Colonic mucosa (tissue), 4 donors: ENCODE results near the gene PANK2. TPM values are rescaled to one million over a fixed set of nuclear protein-coding genes. Genes with fewer than 3 reads are reported as not detected.

ENCODE experiments used
- DNase-seq: peaks from one replicate; pipeline ENCODE4 v3.0.0-alpha.2; 2020
- H3K27ac ChIP-seq: fragments of 200-600 bp; one replicate; pipeline ENCODE4 v1.8.0; 2021
- H3K27me3 ChIP-seq: fragments of 200-600 bp; one replicate; pipeline ENCODE4 v1.8.0; 2021
- H3K36me3 ChIP-seq: fragments of 200-600 bp; one replicate; pipeline ENCODE4 v1.8.0; 2021
- H3K4me1 ChIP-seq: fragments of 200-600 bp; one replicate; pipeline ENCODE4 v1.8.0; 2021; ENCODE audit warnings: mild to moderate bottlenecking
- H3K4me3 ChIP-seq: fragments of 200-600 bp; one replicate; pipeline ENCODE4 v1.8.0; 2021
- H3K9ac ChIP-seq, 2 donors: one replicate each; pipeline ENCODE4 v1.7.0; 2013; ENCODE audit warnings: control low read depth in 2 of 2, low read depth in 2 of 2, low read length in 2 of 2
- H3K9me3 ChIP-seq: fragments of 200-600 bp; one replicate; pipeline ENCODE4 v1.8.0; 2021
- CTCF ChIP-seq: fragments of 200-600 bp; IDR thresholded peaks from one replicate; pipeline ENCODE4 v1.8.0; 2022; ENCODE audit warnings: antibody characterized with exemption, mild to moderate bottlenecking
- intact Hi-C: fragments of 100-400 bp; cut with DNase I; formaldehyde crosslinking; loops from one replicate; pipeline ENCODE4 v1.14.1; 2022
- total RNA-seq, 2 donors: library from RNA; stranded (reverse); fragmentation: NEBNext Ultra II Directional in 1 of 2; extraction: Animal tissue kit (Norgen Biotek cat#: 25700) in 1 of 2; gene quantifications; one replicate each; pipeline ENCODE4 v1.2.1, GENCODE V29; 2021
- donor health status: healthy.
- donor health status: DM: no; HTN: no; CAD: no.
- donor health status: DM: no; HTN: no; CAD: no.

The PANK2 gene
- total RNA-seq, 2 donors from 2014 or later = 29.7 to 31.3 TPM

DNA sequence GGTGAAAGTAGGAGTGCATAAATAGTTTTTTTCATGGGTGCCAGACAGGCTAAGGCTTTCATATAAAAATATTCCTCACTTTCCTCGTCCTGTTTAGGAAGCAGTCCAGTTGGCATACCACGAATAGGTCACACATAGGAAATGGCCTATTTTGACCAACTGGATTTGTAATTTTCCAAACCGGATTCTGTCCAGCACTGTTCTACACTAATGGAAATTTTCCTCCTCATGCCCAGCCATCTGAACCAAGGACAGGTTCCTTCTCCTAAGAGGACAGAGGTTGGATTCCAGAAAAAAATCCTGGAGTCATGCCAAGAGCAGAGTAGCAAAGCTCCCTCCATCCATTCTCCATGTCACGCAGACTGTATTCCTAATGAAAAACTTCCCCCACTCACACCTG is 43.1 kb downstream of the PANK2 start:
- H3K36me3 ChIP-seq = no peaks in the 10 kb centered on the region
- peak overlapping the region; percentile 22 for H3K4me3 ChIP-seq
- no peak overlapping the region for H3K27ac ChIP-seq
- H3K9me3 ChIP-seq = no peaks in the 10 kb centered on the region
- no peak for TF ChIP-seq CTCF
- no peaks in the 10 kb centered on the region for H3K27me3 ChIP-seq
- intact Hi-C loops = no loop called here
- DNase-seq = no peak
- no peaks in the 10 kb centered on the region for H3K4me1 ChIP-seq
- H3K9ac ChIP-seq = no peak overlapping the region

DNA sequence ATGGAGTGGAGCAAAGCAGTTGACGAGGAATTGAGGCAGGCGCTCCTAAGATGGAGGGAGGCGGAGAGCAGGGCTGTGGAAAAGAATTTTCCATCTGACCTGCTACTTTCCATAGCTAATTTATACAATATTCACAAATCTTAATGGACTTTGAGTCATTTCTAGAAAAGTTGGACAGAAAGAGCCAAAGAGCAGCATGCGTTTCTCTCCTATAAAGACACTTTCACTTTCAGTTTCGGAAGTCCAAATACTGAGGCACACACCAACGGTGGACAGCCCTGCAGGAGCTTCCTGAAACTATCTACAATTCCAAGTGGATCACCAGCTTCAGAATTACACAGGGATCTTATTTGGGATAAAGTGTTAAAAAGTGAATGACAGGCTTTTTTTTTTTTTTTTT is 43.5 kb downstream of the PANK2 start:
- no peak for TF ChIP-seq CTCF
- Histone ChIP-seq H3K9me3 (no peaks in the 10 kb centered on the region), H3K4me3 (peak overlapping the region; percentile 22), H3K9ac (no peak overlapping the region), H3K4me1 (no peaks in the 10 kb centered on the region), H3K27ac (no peak overlapping the region), H3K36me3 (no peaks in the 10 kb centered on the region), H3K27me3 (no peaks in the 10 kb centered on the region)
- no peak for DNase-seq
- intact Hi-C loops = no loop called here

DNA sequence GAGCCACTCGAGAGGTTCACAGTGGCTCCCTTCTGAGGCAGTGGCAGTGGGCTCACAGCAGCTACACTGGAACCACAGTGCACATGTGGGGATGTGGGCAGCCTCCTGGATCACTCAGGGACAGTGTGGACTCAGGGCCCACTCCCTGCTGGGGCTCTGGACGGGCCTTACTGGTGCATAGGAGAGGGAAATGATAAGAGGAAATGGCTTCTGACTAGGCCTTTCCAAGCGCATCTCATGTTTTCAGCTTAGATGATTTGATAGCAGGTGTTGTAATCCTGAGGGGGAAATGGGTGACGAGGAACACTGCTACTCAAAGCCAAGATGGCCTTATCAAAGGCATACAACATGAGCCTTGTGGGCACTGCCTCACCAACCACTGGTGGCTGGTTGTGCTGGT is 44.0 kb downstream of the PANK2 start:
- Histone ChIP-seq H3K9ac (no peak overlapping the region), H3K4me1 (no peaks in the 10 kb centered on the region), H3K4me3 (no peak overlapping the region), H3K36me3 (no peaks in the 10 kb centered on the region), H3K27ac (no peak overlapping the region), H3K9me3 (no peaks in the 10 kb centered on the region), H3K27me3 (no peaks in the 10 kb centered on the region)
- intact Hi-C loops = no loop called here
- DNase-seq = no peak
- TF ChIP-seq CTCF = no peak

DNA sequence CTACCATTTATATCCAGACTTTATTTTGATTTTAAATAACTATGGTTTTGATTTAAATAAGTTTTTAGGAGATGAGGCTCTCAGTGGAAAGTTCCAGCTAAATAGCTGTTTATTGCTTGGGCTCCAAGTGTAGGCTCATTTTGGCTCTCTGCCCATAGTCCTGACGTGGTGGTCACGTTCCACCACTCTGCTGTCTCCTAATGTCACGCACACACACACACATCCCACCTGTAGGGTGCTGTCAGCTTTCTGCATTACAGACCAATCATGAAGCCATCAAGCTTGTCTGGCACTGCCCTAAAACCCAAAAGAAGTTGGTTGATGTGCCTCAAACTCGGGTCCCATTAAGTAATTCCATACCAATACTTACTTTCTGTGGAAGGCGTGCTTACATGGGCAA is 45.4 kb downstream of the PANK2 start:
- Histone ChIP-seq H3K4me1 (no peaks in the 10 kb centered on the region), H3K9ac (no peak overlapping the region), H3K9me3 (no peaks in the 10 kb centered on the region), H3K36me3 (no peaks in the 10 kb centered on the region), H3K27me3 (no peaks in the 10 kb centered on the region), H3K27ac (no peak overlapping the region), H3K4me3 (no peak overlapping the region)
- TF ChIP-seq CTCF = no peak
- no peak for DNase-seq
- intact Hi-C loops = no loop called here

GRCh38 chr20:3935295-3935955 is 46.2 kb downstream of the PANK2 start:
- H3K27ac ChIP-seq = no peak overlapping the region
- no peak overlapping the region for H3K9ac ChIP-seq
- no peaks in the 10 kb centered on the region for H3K36me3 ChIP-seq
- intact Hi-C loops = no loop called here
- H3K27me3 ChIP-seq = no peaks in the 10 kb centered on the region
- H3K4me1 ChIP-seq = no peaks in the 10 kb centered on the region
- no peak for DNase-seq
- no peak for TF ChIP-seq CTCF
- no peak overlapping the region for H3K4me3 ChIP-seq
- no peaks in the 10 kb centered on the region for H3K9me3 ChIP-seq
